ENCODE data around the gene CDK16.
A peak's percentile ranks its signal among the peaks of the same experiment; 100 is the strongest.

CDK16 gene

GRCh38 chrX:47186096-47186740 is 32.3 kb upstream of the CDK16 start:
- DNase-seq = no peak

- no peak for DNase-seq
Measured at GRCh38 chrX:47187106-47187677, 31.3 kb upstream of the CDK16 start.

DNA sequence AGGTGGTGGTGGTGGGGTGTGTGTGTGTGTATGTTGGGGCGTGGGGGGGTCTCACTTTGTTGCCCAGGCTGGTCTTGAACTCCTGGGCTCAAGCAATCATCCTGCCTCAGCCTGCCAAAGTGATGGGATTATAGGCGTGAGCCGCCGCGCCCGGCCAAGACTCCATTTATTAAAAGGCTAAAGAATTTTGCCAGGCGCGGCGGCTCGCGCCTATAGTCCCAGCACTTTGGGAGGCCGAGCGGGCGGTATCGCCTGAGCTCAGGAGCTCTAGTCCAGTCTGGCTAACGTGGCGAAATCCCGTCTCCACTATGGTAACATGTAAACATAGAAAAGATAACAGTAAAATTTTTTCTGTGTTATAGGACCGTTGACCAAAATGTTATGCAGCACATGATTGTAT is 28.6 kb upstream of the CDK16 start:
- no peak for DNase-seq

DNA sequence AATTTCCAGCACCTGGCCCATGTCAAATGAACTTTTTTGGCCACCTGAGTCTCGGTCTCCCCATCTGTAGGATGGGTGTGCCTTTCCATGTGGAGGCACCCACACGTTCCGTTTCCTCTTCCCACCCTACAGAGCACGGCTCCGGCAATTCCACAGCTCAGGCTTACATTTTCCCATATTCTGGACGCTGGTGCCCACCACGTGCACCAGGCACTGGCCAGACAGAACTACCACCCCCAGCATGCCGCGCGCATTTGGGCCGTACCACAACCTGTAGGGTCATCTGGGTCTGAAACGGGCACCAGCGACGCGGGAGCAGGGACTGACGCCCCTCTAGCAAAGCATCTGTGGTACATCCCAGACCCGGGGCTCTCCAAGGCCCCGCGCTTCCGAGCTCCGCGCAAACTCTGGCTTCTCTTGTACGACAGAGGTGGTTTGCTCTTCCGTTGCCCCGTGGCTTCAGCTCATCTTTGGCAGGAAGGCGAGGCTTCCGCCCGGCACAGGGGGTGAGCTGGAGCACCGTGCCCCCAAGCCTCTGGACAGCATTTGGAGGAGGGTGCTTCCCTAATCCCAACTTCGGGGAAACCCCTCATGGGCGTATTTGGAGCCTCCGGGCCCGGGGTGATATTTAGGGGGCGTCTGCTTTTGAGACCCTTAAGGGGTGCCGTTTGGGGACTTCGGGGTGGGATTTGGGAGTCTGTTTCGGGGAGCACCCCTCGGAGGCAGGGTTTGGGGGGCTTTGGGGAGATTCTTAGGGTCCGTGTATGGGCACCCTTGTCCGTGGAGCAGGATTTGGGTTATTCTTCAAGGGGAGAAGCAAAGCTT is 27.8 kb upstream of the CDK16 start:
- peak; percentile 81 for DNase-seq

DNA sequence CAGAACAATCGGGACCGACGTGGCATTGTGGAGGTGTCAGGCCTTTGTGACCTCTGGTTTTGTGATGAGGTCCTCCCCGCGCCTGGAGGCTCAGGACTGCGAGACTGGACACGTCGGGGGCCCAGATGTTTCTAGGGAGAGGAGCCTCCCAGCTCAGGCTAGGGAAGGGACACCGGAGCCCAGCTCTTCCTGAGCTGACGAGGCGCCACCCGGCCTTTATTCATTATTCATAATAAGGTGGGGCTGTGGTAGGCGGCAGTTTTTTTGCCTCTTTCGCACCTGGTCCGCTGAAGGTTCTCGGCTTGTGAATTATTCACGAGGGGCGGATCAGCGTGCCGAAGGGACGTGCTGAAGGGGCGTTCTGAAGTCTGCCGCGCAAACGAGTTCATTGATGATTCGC is 27.1 kb upstream of the CDK16 start:
- DNase-seq = peak; percentile 38

DNA sequence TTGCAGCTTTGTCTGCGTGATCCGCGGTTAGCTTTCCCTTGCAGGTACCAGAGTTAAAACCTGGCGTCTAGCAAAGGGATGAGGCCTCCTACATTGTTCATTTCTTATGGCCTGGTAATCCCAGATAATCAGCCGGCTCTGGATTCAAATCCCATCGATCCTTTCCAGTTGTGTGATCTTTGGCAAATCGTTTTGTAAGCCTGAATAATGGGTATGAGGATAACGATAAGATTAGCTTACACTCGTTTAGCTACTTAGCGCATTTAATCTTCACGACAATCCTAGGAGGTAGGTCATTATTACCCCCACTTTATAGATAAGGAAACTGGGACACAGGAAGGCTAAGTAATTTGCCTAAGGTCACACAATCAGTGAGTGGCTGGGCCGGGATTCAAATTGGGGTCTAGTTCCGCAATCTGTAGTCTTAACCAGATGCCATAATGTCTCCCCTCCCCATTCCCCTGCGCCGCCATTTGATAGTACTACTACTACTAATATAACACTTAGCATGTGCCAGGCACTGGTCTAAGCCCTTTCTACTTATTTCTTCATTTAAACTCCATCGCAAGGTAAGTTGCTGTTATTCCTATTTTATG is 26.6 kb upstream of the CDK16 start:
- no peak for DNase-seq

DNA sequence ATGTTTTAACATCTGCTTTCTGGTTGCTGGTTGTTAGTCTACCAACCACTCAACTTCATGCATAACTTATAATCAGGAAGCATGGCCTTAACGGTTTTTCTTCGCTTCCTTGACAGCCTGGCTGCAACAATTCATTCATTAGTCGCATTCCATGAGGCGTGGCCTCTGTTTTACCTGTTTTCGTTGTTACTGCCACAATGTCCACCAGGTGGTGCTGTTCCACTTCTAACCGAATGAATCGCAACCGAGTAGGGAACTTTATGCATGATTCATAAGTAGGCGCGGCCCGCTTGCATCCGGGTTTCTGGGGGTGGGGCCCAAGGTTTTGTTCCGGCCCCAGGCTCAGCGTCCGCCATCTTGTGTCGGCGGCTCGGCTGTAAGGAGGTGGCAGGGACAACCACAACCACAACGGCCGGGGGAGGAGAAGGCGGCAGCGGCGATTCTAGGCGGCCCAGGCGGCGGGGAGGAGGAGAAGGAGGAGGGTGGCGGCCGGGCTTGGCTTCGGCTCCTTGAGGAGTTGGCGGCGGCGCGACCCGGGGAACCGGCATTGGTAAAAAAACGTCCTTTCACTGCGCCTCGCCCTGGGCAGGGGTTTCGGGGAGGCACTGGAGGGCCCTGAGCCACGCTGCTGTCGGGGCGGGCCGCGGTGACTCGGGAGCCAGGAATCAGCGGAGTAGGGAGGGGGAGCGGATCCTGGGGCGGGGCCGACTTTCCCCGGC is 24.8 kb upstream of the CDK16 start, which contains the start of gene UBA1:
UBA1 (plus strand) TSS at position 355 of the 719 bp plus-strand sequence. CDS start 4,974 bp downstream, outside the sequence.
- peak; percentile 97 for DNase-seq

DNA sequence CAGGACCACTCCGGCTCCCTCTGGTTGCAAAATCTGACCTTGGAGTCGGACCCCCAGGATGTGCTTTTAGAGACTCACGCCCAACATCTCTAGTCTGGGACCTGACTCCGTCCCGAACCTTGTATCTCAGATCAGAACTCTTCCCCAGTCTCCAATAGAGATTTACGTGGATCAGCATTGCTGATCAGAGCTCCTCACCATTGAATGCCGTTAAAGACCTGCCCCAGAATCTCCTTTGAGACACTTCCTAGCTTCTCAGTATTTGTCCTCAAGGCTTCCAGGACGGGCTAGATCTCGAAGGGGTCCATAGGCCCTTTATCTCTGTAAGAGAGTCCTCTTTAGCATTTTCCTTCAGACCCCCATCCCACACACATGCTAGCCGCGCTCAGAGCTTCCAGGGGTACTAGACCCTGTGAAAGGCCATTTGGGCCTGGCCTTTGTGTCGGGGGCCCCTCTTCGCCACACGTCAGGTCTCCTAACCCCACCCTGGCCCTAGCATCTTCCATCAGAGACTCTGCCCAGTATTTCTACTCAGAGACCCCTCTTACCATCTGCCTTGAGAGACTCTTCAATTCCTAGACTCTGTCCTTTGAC is 24.2 kb upstream of the CDK16 start:
- no peak for DNase-seq

GRCh38 chrX:47196098-47196497 is 22.4 kb upstream of the CDK16 start:
- no peak for DNase-seq

GRCh38 chrX:47197526-47197925 is 21.0 kb upstream of the CDK16 start:
- DNase-seq = no peak

DNA sequence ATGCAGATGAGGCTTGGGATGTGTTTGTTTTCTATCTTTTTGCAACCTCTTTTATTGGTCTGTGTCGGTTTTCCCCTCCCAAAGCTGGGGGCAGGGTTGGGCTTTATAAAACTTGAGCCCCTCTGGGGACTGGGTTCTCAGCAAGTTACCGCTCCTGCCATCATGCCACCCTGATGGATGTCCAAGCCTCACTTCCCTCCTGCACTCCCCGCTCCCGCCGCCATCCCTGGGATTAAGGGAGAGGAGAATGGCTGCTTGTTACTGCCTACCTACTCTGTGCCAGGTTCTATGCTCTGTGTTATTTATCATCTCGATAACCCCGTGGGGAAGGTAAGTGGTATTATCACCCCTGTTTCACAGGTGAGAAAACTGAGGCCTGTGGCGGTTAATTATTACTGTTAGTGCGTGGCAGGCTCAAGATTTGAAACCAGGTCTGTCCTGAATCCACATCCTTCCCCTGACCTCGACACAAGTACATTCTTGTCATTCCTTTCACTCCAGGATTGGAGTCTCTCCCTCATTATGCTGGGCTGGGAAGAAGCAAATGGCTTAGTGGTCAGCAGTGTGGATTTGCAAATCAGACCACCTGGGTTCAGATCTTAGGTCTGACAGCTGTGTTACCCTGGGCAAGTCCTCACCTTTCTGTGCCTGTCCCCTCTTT is 20.3 kb upstream of the CDK16 start:
- DNase-seq = no peak

DNA sequence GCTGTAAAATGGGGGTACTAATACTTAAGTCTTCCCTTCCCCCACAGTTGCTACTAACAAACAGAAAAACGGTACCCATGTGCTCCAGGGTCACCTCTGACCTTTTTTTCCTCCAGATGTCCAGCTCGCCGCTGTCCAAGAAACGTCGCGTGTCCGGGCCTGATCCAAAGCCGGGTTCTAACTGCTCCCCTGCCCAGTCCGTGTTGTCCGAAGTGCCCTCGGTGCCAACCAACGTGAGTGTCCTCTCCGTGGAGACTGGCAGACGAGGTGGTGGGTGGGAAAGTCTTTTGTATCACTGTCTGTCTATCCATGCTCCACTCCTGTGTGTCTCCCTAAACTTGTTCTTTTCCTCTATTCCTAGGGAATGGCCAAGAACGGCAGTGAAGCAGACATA is 19.8 kb upstream of the CDK16 start:
- no peak for DNase-seq

- no peak for DNase-seq
Measured at GRCh38 chrX:47199286-47199685, 19.2 kb upstream of the CDK16 start.

- DNase-seq = no peak
Measured at GRCh38 chrX:47200385-47201150, 17.9 kb upstream of the CDK16 start.

GRCh38 chrX:47201345-47201944 is 17.0 kb upstream of the CDK16 start:
- no peak for DNase-seq

GRCh38 chrX:47202316-47202715 is 16.2 kb upstream of the CDK16 start:
- DNase-seq = no peak

DNA sequence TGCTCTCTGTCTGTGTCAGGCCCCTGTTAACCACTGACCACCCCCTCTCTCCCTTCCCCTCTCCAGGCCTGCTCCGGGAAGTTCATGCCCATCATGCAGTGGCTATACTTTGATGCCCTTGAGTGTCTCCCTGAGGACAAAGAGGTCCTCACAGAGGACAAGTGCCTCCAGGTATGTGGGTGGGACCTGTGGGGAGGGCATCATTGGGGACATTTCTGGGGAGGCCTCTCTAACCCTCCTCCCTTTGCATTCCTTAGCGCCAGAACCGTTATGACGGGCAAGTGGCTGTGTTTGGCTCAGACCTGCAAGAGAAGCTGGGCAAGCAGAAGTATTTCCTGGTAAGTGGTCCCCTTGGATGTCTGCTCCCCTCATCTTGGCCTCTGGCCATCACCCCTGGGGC is 15.6 kb upstream of the CDK16 start:
- no peak for DNase-seq

GRCh38 chrX:47204970-47205369 is 13.5 kb upstream of the CDK16 start:
- no peak for DNase-seq

- DNase-seq = no peak
Measured at GRCh38 chrX:47206316-47206715, 12.2 kb upstream of the CDK16 start.

DNA sequence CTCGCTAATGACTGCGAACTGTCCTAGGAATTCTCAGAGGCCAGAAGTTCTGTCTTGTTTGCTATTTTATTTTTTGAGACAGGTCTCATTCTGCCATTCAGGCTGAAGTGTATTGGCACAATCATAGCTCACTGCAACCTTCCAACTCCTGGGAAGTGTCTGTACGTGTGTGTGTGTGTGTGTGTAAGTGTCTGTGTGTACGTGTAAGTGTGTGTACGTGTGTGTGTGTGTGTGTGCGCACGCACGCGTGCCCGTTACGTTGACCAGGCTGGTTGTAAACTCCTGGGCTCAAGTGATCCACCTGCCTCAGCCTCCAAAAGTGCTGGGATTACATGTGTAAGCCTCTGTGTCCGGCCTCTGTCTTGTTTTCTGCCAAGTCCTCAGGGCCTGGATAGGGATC is 10.4 kb upstream of the CDK16 start:
- DNase-seq = no peak
